ENCODE measurements around the gene CAP1. TPM values are rescaled to one million over a fixed set of nuclear protein-coding genes. Genes with fewer than 3 reads are reported as not detected.

Gene CAP1
- total and polyA plus RNA-seq, 8 donors, result 28.5 to 146 (median 57.8) TPM

GRCh38 chr1:40072142-40072541, 31.6 kb downstream of the CAP1 start:
- H3K27ac ChIP-seq, result no peak overlapping the region
- no peak for FAIRE-seq
- H3K27me3 ChIP-seq, result no peaks in the 10 kb centered on the region
- H3K4me1 ChIP-seq, result no peaks in the 10 kb centered on the region
- peaks cover 0 to 67% (median 32%) of the 10 kb centered on the region in 3 donors for H3K36me3 ChIP-seq
- no peak overlapping the region for H3K4me3 ChIP-seq
- H3K9me3 ChIP-seq, result no peaks in the 10 kb centered on the region
- intact Hi-C loops (cut with DNase I), result no loop called here
- no peak for TF ChIP-seq CTCF (IDR thresholded peaks at IDR 0.05)
- ATAC-seq, result no peak
- no peak for DNase-seq

- Histone ChIP-seq H3K27me3 (no peaks in the 10 kb centered on the region), H3K9me3 (no peaks in the 10 kb centered on the region), H3K27ac (no peak overlapping the region), H3K36me3 (peaks cover 0 to 66% (median 32%) of the 10 kb centered on the region in 3 donors), H3K4me1 (no peaks in the 10 kb centered on the region), H3K4me3 (no peak overlapping the region)
- intact Hi-C loops (cut with DNase I), result no loop called here
- DNase-seq, result no peak
- ATAC-seq, result no peak
- TF ChIP-seq CTCF (IDR thresholded peaks at IDR 0.05), result no peak
- WGBS, 2 donors, result 87 to 92% methylated on average over 4 of the region's 4 CpGs
- FAIRE-seq, result no peak
These were observed 32.5 kb downstream of the CAP1 start for GRCh38 chr1:40073062-40073461.

- peaks cover 0 to 48% (median 15%) of the 10 kb centered on the region in 3 donors for H3K36me3 ChIP-seq
- H3K4me1 ChIP-seq, result no peaks in the 10 kb centered on the region
- 86 to 93% methylated on average over 4 of the region's 4 CpGs for WGBS, 2 donors
- no peak for FAIRE-seq
- intact Hi-C loops (cut with DNase I), result no loop called here
- ATAC-seq, result no peak
- H3K4me3 ChIP-seq, result no peak overlapping the region
- TF ChIP-seq CTCF (IDR thresholded peaks at IDR 0.05), result no peak
- no peaks in the 10 kb centered on the region for H3K9me3 ChIP-seq
- H3K27ac ChIP-seq, result no peak overlapping the region
- no peaks in the 10 kb centered on the region for H3K27me3 ChIP-seq
- DNase-seq, result no peak
These were observed 34.7 kb downstream of the CAP1 start for GRCh38 chr1:40075266-40075665.

- H3K27ac ChIP-seq, result no peak overlapping the region
- no peak for TF ChIP-seq CTCF (IDR thresholded peaks at IDR 0.05)
- H3K4me1 ChIP-seq, result no peaks in the 10 kb centered on the region
- H3K36me3 ChIP-seq, result peaks cover 0 to 32% (median 0%) of the 10 kb centered on the region in 3 donors
- no peak overlapping the region for H3K4me3 ChIP-seq
- WGBS, 2 donors, result 67 to 75% methylated on average over 5 of the region's 5 CpGs
- no peaks in the 10 kb centered on the region for H3K9me3 ChIP-seq
- DNase-seq (no peak), ATAC-seq (peak in 3 of 4 donors; percentile 21 to 57 (median 36)), FAIRE-seq (no peak)
- intact Hi-C loops (cut with DNase I), result no loop called here
- H3K27me3 ChIP-seq, result no peaks in the 10 kb centered on the region
These were observed 36.4 kb downstream of the CAP1 start for GRCh38 chr1:40076895-40077312.

- no peaks in the 10 kb centered on the region for H3K27me3 ChIP-seq
- no peaks in the 10 kb centered on the region for H3K4me1 ChIP-seq
- FAIRE-seq (no peak), DNase-seq (peak in 3 of 6 donors; percentile 24 to 61 (median 33)), ATAC-seq (peak; percentile 59 to 86 (median 80))
- peak; percentile 52 to 76 (median 66) for TF ChIP-seq CTCF (IDR thresholded peaks at IDR 0.05)
- H3K27ac ChIP-seq, result no peak overlapping the region
- no peak overlapping the region for H3K4me3 ChIP-seq
- WGBS, 2 donors, result 78 to 84% methylated on average over 5 of the region's 5 CpGs
- H3K36me3 ChIP-seq, result peaks cover 0 to 14% (median 0%) of the 10 kb centered on the region in 3 donors
- H3K9me3 ChIP-seq, result no peaks in the 10 kb centered on the region
- intact Hi-C loops (cut with DNase I), result no loop called here
These were observed 38.2 kb downstream of the CAP1 start for GRCh38 chr1:40078512-40079333.
